HG03460 (cell line): ENCODE measurements around the gene CEP55.

Source experiments
- ATAC-seq: cut with Tn5 transposase; IDR thresholded peaks from one replicate; pipeline ENCODE4 v1.9.1; 2021; ENCODE audit not compliant: unreplicated experiment

CEP55 gene

DNA sequence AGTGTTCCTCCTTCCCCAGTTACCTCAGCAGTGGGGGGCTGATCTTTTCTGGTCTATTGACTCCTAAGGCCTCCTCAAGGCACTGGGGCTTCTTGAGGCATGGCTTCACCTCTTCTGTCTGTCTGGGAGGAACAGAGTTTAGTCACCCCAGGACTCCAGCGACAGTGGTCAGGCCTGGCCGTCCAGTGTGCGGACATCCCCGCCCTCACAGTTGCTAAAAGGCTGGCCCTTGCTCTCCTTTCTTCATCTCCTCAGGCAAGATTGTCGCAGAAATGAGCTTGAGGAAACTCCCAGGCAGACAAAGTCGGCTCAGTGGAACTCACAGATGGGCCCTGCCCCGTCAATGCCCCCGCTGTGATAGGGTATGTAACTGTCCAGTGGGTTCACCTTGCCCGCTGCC is 63.1 kb downstream of the CEP55 start:
- no peak for ATAC-seq

DNA sequence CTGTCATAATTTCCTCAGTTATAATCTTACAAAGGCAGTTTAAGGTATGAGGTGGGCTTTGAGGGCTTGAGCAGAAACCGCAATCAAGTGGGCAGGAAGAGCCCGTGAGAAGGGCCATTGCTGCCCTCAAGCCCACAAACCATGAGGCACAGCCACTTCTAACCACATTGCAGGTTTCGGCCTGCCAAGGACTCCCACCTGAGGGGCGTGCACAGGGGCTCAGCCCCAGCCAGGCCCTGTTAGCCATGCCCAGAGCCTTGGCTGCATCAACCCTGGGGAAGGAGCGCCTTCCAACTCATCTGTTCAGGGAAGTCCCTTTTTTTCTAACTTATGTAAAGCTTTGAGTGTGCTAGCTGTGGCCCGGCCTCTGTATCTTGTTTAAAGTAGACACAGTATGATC is 64.1 kb downstream of the CEP55 start:
- no peak for ATAC-seq

DNA sequence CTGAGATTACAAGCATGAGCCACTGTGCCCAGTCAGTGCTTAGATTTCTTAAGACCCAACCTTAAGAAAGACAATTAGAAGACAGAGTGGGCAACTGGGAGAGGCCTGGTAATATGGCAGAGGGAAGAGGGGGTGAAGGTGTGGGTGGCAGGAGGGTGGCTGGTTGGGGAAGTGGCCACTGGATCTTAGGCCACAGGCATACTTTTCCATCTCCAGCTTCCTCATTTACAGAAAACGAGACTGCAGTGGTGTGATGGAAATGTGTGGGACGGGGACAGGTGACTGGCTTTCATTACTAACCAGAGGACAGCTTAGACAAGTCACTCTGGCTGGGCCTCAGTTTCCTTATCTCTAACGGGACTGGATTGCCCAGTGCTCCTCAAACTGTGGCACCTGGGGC is 69.0 kb downstream of the CEP55 start:
- ATAC-seq = no peak

GRCh38 chr10:93566435-93567276 is 70.2 kb downstream of the CEP55 start, which contains the start of gene FFAR4:
FFAR4 (plus strand) TSS chr10:93566665; CDS start chr10:93566721, 56 bp downstream.
- ATAC-seq = no peak

- ATAC-seq = no peak
Measured at GRCh38 chr10:93567277-93568104, 71.1 kb downstream of the CEP55 start.

- no peak for ATAC-seq
Measured at GRCh38 chr10:93568105-93568390, 71.6 kb downstream of the CEP55 start.

DNA sequence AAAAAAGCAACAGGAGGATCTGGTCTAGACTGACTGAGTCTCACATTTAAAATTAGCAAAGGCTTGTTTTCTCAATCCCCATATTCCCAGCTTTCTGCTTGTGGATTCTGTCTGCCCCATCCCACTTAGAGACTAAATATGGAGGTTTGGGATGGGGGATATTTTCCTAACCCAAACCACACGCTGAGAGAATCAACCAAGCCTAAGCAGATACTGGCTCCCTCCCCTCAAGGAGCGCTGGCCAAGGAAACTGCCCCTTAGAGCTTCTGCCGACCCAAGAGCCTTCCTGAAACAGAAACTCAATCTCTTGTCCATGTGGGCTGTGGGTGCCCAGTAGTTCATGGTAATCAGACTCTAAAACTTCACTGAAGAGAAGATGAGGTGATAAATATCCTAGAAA is 74.0 kb downstream of the CEP55 start:
- no peak for ATAC-seq

DNA sequence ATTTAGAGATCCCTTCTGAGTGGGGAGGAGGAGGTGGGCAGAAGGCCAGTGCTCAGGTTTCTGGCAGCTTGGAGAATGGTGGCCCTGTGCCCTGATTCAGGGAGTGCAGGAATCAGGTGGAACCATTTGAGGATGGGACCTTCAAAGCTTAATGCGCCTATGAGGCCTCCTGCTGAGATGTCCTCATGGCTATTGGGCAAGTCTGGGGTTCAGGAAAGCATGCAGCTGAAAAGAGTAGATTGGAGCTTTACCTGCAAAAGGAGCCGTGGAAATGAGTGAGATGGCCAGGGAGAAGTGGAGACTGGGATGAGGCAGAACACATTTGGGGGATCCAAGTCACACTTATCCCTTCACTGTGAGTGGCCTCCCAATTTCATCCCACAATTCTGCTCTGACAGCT is 76.2 kb downstream of the CEP55 start:
- ATAC-seq = no peak

GRCh38 chr10:93573051-93573909 is 76.9 kb downstream of the CEP55 start:
- no peak for ATAC-seq

- no peak for ATAC-seq
Measured at GRCh38 chr10:93573924-93574323, 77.5 kb downstream of the CEP55 start.

DNA sequence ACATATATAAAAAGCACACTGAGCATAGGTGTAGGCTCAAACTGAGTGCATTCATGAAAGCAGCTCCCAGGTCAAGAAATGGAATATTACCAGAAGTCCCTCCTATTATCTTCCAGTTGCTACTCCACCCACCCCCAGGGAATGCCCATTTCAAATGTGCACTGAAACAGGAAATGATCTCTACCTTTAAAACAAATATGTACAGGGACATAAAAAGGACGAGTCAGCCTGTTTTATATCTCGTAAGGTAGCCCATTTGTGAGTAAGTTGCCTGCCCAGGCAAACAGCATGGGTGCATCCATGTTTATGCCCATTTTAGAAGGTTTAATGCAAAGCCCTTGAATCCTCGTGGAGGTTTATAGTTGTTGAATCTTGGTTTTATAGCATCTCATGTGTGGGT is 80.5 kb downstream of the CEP55 start:
- ATAC-seq = no peak

GRCh38 chr10:93577565-93577964 is 81.2 kb downstream of the CEP55 start:
- no peak for ATAC-seq
